GM18951 (cell line): Measurements from ENCODE around the gene CCDC60.

ENCODE experiments used
- POLR2A ChIP-seq: IDR thresholded peaks from 4 replicates; pipeline ENCODE4 v1.6.1; 2011; ENCODE audit warnings: mild to moderate bottlenecking; ENCODE audit not compliant: insufficient read length, insufficient read depth; ENCODE audit errors: extremely low read depth
- in situ Hi-C: fragments of 300-500 bp; cut with MboI; formaldehyde crosslinking; loops from one replicate; pipeline ENCODE4 v1.12.0; 2022; ENCODE audit warnings: low sequenced_read_pairs, mixed read lengths, inconsistent platforms; ENCODE audit not compliant: unreplicated experiment

CCDC60 gene, protein sequence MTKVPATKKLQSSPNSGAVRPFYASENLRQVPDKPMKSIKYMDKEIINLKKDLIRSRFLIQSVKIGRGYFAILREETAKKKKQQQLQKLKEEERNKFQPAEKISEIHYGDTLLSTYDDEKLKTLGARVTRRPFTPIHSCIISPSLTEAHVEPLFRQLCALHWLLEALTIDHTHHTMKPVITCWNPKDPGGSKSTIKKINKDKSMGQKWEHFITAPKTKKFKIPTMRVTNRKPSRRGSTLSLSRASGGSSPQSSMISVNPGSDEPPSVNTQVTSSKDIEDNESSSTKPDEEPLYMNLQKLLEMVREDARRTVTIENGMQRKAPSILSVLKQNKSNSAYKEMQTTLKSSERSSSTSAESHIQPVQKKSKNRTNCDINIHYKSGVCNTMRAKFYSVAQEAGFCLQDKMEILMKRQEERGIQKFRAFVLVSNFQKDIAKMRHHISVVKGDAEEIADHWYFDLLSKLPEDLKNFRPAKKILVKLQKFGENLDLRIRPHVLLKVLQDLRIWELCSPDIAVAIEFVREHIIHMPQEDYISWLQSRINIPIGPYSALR

DNA sequence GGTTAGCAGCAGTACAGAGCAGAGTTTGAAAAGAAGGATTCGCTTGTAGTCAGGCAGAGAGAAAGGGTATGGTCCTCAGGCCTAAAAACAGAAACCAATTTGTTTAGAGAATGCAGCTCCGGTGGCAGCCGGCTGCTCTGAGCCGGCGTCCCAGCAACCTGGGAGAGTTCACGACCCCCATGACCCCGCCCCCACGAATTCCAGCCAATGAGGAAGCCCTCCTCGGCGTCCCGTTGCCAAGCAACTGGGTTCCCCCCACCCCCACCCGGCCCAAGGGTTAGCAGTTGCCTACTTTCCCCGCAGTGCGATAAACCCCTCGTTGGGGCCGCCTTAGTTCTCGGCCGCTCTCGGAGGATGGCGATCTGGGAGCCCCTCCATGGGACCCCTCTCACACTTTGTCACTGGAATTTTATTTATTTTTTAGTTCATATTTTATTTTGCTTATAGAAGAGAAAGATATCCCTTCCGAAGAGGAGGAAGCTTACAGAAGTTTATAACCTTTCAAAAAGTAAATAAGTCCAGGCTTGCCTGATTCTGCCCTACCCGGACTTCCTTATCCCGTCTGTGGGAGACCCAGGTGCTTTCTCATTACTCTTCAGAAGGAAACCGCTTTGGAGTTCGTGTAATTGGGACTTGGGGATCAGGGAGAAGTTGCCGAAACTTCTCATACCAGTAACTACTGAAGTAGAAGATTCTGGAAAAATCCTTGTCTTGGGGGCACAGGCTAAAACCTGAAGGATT, at the start of gene CCDC60:
Gene CCDC60, plus strand, starts transcription at position 300 of the 741 bp plus-strand sequence. CDS start 448 bp downstream, outside the sequence.
- TF ChIP-seq POLR2A, result no peak
- in situ Hi-C loops, result no loop called here

DNA sequence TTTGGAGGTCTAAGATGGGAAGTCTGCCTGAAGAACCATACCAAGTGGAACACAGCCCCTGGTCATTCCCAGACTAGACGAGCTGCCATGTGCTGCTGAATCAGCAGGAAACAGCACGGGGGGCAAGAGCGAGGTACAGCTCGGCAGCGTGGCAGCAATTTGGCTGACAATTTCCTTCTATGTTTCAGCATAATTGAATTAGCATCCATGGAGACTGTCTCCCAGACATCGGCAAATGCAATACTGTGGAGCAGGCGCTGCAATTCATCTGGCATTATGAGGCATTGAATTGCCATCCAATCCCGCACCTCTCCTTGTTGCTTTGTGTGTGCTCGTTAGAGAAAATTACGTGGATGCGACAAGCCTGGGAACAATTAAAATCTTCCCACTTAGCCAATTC, 46.0 kb upstream of the CCDC60 start:
- in situ Hi-C loops, result no loop called here
- TF ChIP-seq POLR2A, result no peak

DNA sequence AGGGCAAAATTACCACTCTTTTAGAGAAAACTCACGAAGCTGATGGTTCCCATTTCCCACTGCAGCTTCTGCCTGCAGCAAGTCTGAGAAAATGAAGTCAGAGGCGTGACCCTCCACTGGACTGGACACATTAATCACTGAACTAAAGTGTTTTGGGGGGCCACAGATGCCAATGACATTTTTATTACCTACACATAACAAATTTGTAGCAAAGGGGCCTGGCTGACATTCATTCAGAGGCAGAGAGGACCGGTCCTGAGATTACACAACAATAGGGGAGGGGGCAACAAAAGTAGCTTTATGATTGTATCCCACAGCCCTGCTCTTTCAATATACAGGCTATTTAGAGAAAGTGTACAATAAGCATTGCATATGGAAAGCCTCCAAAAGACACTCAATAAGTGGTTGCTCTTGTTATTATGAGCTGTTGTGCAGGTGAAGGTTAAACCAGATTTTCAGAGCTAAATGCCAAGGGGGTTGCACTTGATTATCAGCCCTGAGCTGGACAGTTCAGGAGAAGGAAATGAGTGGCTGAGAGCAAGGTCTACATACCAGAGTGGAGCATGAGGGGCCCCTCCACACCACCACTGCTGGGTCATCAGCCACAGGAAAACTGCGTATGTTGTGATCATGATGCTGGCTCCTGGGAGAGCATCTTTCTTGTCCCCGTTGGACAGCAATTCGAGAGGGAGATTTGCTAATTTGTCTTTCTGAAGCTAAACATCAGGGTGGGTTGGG, 41.5 kb upstream of the CCDC60 start:
- in situ Hi-C loops, result no loop called here
- TF ChIP-seq POLR2A, result no peak

DNA sequence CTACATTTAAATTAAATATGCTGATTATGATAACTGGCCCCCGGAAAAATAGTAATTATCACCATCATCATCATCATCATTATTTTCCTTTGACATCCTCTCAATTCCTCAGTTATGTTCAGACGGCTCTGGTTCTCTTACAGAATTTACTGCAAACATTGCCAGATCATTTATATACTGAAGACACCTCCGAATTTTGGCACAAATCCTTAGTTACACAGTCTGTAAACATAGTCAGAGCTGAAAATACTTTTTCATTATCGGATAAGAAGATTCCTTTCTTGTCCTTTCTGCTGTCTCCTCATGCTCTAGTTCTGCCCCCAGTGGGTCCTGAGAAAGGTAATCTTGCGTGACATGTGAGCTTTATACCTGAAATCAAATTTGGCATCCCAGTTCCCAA, 40.3 kb upstream of the CCDC60 start:
- in situ Hi-C loops, result no loop called here
- TF ChIP-seq POLR2A, result no peak

DNA sequence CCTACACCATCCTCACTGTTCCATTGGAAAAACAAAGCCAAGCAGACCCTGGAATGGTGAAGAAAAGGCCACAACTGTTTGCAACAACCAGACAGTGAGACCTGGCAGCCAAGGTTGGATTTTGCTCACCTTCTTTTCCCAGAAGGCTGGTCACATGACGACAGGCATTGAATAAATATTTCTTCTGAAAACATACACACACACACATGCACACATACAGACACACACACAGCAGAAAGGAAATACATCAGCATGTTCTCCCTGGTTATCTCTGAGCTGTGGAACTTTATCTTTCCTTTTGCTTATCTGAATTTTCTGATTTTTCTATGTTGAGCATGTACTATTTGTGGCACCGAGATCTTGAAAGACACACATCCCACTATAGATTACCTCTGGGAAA, 38.0 kb upstream of the CCDC60 start:
- in situ Hi-C loops, result no loop called here

DNA sequence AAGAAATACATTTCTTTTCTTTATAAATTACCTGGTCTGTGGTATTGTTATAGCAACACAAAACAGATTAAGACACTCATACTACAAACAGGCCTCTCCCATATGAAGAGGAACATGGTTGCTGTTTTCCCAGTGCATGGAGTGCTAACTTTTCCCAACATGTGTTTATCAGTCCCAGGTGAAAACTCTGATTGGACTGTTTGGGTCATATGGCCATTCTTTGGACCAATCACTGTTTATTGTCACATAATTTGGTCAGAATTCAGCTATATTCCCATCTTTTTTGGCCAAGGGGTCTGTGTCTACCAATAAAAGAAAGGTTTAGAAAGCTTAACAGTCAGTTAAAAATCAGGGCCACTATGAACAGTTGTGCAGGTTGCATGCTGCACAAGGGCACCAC, 35.4 kb upstream of the CCDC60 start:
- TF ChIP-seq POLR2A, result no peak
- in situ Hi-C loops, result no loop called here

More for the DNA sequence above, 38.0 kb upstream of the CCDC60 start:
- no peak for TF ChIP-seq POLR2A

DNA sequence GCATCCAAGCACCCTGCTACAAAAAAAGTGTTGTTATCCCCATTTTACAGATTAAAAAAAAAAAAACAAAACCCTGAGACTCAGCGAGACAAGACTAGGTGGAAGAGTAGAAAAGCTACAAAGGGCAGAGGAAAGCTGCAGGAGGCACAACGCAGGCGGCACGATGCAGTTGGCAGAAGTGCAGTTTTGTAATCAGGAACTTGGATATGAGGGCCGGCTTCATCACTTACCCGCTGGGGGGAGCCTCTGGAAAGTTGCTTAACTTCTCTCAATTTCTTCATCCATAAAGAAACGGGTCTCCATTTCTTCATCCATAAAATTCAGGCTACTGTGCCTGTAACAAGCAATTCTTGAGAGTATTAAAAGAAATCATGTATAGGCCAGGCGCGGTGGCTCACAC, 33.1 kb upstream of the CCDC60 start:
- no peak for TF ChIP-seq POLR2A
- in situ Hi-C loops, result no loop called here

DNA sequence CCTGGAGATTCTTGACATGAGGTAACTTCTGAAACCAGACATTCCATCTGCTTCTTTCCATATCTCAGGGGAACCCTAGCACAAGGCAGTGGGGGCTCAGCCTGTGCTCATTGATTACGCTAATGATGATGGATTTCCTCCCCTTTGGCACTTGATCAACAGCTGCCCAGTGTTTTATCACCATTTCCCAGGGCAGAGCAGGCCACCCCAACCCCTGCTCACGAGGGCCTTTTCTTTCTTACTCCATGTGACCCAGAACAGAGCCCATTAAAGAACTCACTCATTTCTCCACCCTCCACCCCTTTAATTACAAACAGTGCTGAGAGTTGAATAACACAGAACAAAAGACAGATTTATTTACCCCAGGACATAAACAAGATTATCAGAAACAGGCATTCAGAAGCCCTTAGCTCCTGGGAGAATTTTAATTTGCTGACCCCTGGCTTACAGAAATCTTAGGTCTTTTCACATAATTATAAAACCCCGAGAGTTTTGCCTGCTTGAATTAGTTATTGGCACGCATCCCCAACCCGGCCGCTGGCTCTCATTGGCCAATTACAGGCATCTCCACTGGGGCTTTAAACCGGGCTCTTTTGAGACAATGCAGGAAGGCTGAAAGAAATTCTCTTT, 32.0 kb upstream of the CCDC60 start:
- in situ Hi-C loops, result no loop called here

DNA sequence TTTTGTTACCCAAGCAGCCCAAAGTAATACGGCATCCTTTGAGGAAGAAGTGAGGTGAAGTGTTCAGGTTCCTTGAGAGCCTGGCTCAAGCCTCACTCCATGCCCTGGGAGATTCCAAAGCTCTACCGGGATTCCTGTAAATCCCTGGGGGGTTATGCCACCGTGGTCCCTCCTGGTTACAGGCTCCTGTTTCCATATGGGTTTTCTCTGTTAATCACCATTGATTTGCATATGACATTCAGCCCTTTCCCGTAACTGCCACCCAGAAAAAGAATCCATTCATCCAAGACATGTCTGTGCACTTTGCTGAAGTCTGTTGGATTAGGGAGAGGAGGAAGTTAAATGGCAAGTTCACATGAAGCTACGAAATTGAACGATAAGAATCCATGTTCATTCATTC, 27.9 kb upstream of the CCDC60 start:
- no peak for TF ChIP-seq POLR2A
- in situ Hi-C loops, result no loop called here

More for the DNA sequence above, 32.0 kb upstream of the CCDC60 start:
- TF ChIP-seq POLR2A, result no peak

DNA sequence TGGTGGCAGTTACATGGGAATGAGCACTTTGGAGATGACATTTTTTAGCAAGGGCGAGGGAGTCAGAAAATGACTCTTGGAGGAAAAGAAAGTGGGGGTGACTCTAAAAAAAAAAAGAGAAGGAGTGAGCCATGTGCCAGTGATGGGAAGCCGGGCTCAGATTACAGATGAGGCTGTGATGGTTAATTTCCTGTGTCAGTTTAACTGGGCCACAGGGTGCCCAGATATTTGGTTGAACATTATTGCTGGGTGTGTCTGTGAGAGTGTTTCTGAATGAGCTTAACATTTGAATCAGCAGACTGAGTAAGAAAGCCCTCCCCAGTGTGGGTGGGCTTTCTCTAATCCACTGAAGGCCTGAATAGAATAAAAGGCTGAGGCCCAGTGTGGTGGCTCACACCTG, 26.8 kb upstream of the CCDC60 start:
- TF ChIP-seq POLR2A, result no peak
- in situ Hi-C loops, result no loop called here

DNA sequence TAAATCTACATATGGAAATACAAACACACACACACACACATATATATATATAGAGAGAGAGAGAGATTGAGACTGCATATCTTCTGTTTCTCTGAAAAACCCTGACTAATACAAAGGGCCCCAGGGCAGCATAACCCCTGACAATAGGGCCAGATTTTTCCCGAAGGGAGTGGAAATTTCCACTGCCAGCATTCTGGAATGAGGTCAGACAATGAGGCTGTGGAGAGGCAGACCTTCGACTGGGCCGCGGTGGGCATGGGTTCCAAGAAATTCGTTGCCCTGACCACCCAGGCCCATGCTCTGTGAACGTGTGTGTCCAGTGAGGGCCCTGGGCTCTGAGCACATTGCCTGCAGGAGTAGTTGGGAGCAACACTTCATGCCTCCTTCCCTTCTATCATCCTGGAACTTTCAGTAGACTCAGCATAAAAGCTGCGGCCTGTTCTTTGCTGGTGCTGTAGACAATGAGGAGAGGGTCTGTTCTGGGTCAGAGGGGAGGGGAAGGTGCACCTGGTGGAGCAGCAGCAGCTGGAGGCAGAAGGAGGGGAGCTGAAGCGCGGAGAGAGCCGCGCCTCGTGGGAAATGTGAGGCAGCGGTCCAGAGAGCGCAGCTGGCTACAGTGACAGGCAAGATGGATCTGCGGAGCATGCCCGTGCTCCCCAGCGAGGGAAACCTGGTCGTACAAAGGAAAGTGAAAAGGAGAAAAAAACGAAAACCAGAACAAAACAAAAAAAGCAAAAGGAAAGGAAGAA, 25.6 kb upstream of the CCDC60 start:
- TF ChIP-seq POLR2A, result no peak
- in situ Hi-C loops, result no loop called here

DNA sequence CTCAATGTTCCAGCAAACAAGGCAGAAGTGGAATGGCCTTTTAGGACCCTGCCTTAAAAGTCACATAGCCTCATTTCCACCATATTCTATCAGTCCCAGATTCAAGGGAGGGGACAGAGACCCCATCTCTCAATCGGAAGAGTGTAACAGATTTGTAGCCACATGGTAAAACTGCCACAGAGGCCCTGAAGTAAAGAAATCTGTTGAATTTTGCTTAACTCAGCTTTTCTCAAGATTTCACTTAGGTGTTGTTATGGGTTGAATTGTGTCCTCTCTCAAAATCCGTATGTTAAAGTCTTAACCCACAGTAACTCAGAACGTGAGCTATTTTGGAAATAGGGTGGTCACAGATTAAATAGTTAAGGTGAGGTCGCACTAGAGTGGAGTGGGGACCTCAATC, 22.7 kb upstream of the CCDC60 start:
- in situ Hi-C loops, result no loop called here
- TF ChIP-seq POLR2A, result no peak
